Liver (tissue), 9 donors: ENCODE results near the gene TRIM65. TPM values are rescaled to one million over a fixed set of nuclear protein-coding genes. Genes with fewer than 3 reads are reported as not detected.
A peak's percentile ranks its signal among the peaks of the same experiment; 100 is the strongest.

Experiments used
- DNase-seq: peaks from one replicate; pipeline ENCODE4 v3.0.0-alpha.2; 2017; ENCODE audit warnings: low spot score
- H3K27ac ChIP-seq, 2 donors: one replicate each; pipeline ENCODE4 v1.7.0; 2013; ENCODE audit warnings: inconsistent platforms in 2 of 2, low read length in 2 of 2, control low read depth in 1 of 2, low read depth in 1 of 2, mild to moderate bottlenecking in 1 of 2
- H3K27me3 ChIP-seq, 4 donors: one replicate each; pipeline versions ENCODE4 v1.6.1 to v1.7.0; 2013; ENCODE audit warnings: low read length in 3 of 4, inconsistent platforms in 1 of 4, mild to moderate bottlenecking in 1 of 4, moderate library complexity in 1 of 4; ENCODE audit not compliant: control insufficient read depth in 4 of 4, insufficient read depth in 4 of 4
- H3K36me3 ChIP-seq, 4 donors: one replicate each; pipeline versions ENCODE4 v1.6.1 to v1.7.0; 2013; ENCODE audit warnings: low read length in 3 of 4, mild to moderate bottlenecking in 3 of 4, low read depth in 1 of 4, moderate library complexity in 1 of 4; ENCODE audit not compliant: control insufficient read depth in 4 of 4, insufficient read depth in 3 of 4
- H3K4me1 ChIP-seq, 4 donors: one replicate each; pipeline versions ENCODE4 v1.6.1 to v1.7.0; 2013; ENCODE audit warnings: low read length in 3 of 4, mild to moderate bottlenecking in 3 of 4, moderate library complexity in 1 of 4; ENCODE audit not compliant: control insufficient read depth in 4 of 4, insufficient read depth in 4 of 4
- H3K4me3 ChIP-seq, 3 donors: one replicate each; pipeline versions ENCODE4 v1.6.1 to v1.7.0; 2013; ENCODE audit warnings: low read length in 3 of 3, control low read depth in 1 of 3, low read depth in 1 of 3, mild to moderate bottlenecking in 1 of 3
- H3K9ac ChIP-seq, 2 donors: one replicate each; pipeline ENCODE4 v1.7.0; 2013; ENCODE audit warnings: low read length in 2 of 2, mild to moderate bottlenecking in 2 of 2, moderate library complexity in 2 of 2, control low read depth in 1 of 2, low read depth in 1 of 2
- H3K9me3 ChIP-seq, 4 donors: one replicate each; pipeline versions ENCODE4 v1.6.1 to v1.7.0; 2013; ENCODE audit warnings: low read length in 3 of 4; ENCODE audit not compliant: control insufficient read depth in 4 of 4
- EGR1 ChIP-seq, 2 donors: IDR thresholded peaks; 2 replicates each; pipeline ENCODE4 v1.6.1; 2016 to 2018; ENCODE audit warnings: antibody characterized with exemption in 2 of 2, low read depth in 2 of 2
- FOXA1 ChIP-seq: IDR thresholded peaks from 2 replicates; pipeline ENCODE4 v1.6.1; 2016; ENCODE audit warnings: antibody characterized with exemption
- FOXA2 ChIP-seq: IDR thresholded peaks from 2 replicates; pipeline ENCODE4 v1.6.1; 2016; ENCODE audit warnings: antibody characterized with exemption
- GABPA ChIP-seq, 2 donors: IDR thresholded peaks in 1 of 2; conservative IDR thresholded peaks in 1 of 2; 2 replicates each; pipeline ENCODE4 v1.6.1; 2016; ENCODE audit warnings: antibody characterized with exemption in 2 of 2, mild to moderate bottlenecking in 1 of 2, moderate library complexity in 1 of 2
- HNF4A ChIP-seq, 2 donors: conservative IDR thresholded peaks; 2 replicates each; pipeline ENCODE4 v1.6.1; 2016; ENCODE audit warnings: antibody characterized with exemption in 2 of 2, mild to moderate bottlenecking in 2 of 2
- HNF4G ChIP-seq: IDR thresholded peaks from 2 replicates; pipeline ENCODE4 v1.6.1; 2016; ENCODE audit warnings: antibody characterized with exemption
- JUND ChIP-seq, 2 donors: IDR thresholded peaks; 2 replicates each; pipeline ENCODE4 v1.6.1; 2016; ENCODE audit warnings: antibody characterized with exemption in 2 of 2
- NR2F2 ChIP-seq: IDR thresholded peaks from 2 replicates; pipeline ENCODE4 v1.6.1; 2016; ENCODE audit warnings: antibody characterized with exemption
- RAD21 ChIP-seq, 2 donors: IDR thresholded peaks; 2 replicates each; pipeline ENCODE4 v1.6.1; 2016; ENCODE audit warnings: antibody characterized with exemption in 2 of 2, mild to moderate bottlenecking in 2 of 2
- RXRA ChIP-seq, 2 donors: IDR thresholded peaks; 2 replicates each; pipeline ENCODE4 v1.6.1; 2017 to 2018; ENCODE audit warnings: antibody characterized with exemption in 2 of 2, mild to moderate bottlenecking in 1 of 2
- SP1 ChIP-seq: IDR thresholded peaks from 2 replicates; pipeline ENCODE4 v1.6.1; 2018; ENCODE audit warnings: antibody characterized with exemption, mild to moderate bottlenecking
- TAF1 ChIP-seq: conservative IDR thresholded peaks from 2 replicates; pipeline ENCODE4 v1.6.1; 2016; ENCODE audit warnings: antibody characterized with exemption, mild to moderate bottlenecking
- YY1 ChIP-seq: IDR thresholded peaks from 2 replicates; pipeline ENCODE4 v1.6.1; 2016; ENCODE audit warnings: antibody characterized with exemption, mild to moderate bottlenecking
- WGBS: extraction: QIAGEN DNeasy Blood & Tissue Kit; methylation state at CpG from one replicate; pipeline ENCODE4 v1.1.7; 2013; 5-methylcytosine and 5-hydroxymethylcytosine counted together
- polyA plus RNA-seq, 2 donors: library from polyadenylated mRNA; stranded (reverse) in 1 of 2; unstranded in 1 of 2; fragments of 200-250 nt in 1 of 2; fragments of >200 nt in 1 of 2; fragmentation: Nextera tagmentation in 1 of 2; extraction: Ambion mirVana in 1 of 2; gene quantifications; one replicate each; pipeline versions ENCODE4 v1.2.1 to v1.2.3, GENCODE V29; 2013 to 2015
- total RNA-seq, 2 donors: library from RNA; depleted of rRNA; stranded (reverse); fragments of >200 nt; gene quantifications; one replicate each; pipeline ENCODE4 v1.2.3, GENCODE V29; 2014
- TF ChIP-seq, protein P1 (sequence below): IDR thresholded peaks from 2 replicates; pipeline ENCODE4 v1.6.1; 2016; ENCODE audit warnings: antibody characterized with exemption, mild to moderate bottlenecking
- TF ChIP-seq, protein P2 (sequence below): IDR thresholded peaks from 2 replicates; pipeline ENCODE4 v1.6.1; 2016; ENCODE audit warnings: antibody characterized with exemption
- TF ChIP-seq, protein P3 (sequence below): IDR thresholded peaks from 2 replicates; pipeline ENCODE4 v1.6.1; 2016; ENCODE audit warnings: antibody characterized with exemption
- TF ChIP-seq, protein P4 (sequence below): IDR thresholded peaks from 2 replicates; pipeline ENCODE4 v1.6.1; 2016; ENCODE audit warnings: antibody characterized with exemption
- TF ChIP-seq, protein P5 (sequence below): fragments of 150-350 bp; IDR thresholded peaks from 2 replicates; pipeline ENCODE4 v1.5.1; 2017; ENCODE audit warnings: improper control_type of control experiment, low read depth, low read length; ENCODE audit not compliant: missing input control
- donor health status: healthy.
- donor health status: healthy.
- donor health status: healthy.
- donor health status: healthy.
- donor health status: healthy.

Gene TRIM65
- total and polyA plus RNA-seq, 4 donors = 1.5 to 8.6 (median 6.5) TPM

DNA sequence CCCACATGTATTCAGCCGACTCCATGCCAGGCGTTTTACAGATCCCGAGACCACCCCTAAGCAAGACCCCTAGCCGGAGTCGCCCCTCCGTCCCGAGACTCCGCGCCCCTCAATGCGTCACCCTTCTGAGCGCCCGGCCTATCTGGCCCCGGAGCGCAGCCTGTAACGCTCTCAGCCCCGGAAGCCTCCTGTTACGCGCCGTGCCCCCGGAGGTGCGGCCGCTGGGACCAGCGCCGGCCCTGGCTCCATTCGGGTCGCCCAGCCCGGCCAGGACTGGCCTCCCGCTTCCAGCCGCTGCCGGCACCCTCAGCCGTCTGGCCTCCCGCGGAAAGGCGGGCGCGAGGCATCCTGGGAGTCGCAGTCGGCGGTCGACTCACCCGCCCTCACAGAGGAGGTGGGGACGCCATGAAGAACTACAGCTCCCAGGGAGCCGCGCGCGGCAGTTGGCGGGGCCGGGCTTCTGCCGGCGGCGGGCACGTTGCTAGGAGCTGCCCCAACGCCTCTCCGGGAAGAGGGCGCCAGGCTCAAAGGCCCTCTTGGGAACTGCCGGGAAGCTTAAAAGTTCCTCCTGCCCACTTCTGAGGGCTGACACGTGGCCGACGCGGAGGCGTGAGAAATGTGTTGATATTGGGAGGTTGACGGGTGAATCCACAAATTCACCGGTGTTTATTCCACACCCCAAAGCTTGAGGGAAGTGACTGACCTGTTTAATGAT lies 44.1 kb upstream of the TRIM65 start, which contains the start of gene FBF1:
TSS of gene FBF1 (minus strand) at position 316 of the 715 bp plus-strand sequence. CDS start 2,893 bp downstream, outside the sequence.
- peak in 1 of 2 donors; percentile 26 for TF ChIP-seq JUND (IDR thresholded peaks at IDR 0.05)
- TF ChIP-seq, protein P1, sequence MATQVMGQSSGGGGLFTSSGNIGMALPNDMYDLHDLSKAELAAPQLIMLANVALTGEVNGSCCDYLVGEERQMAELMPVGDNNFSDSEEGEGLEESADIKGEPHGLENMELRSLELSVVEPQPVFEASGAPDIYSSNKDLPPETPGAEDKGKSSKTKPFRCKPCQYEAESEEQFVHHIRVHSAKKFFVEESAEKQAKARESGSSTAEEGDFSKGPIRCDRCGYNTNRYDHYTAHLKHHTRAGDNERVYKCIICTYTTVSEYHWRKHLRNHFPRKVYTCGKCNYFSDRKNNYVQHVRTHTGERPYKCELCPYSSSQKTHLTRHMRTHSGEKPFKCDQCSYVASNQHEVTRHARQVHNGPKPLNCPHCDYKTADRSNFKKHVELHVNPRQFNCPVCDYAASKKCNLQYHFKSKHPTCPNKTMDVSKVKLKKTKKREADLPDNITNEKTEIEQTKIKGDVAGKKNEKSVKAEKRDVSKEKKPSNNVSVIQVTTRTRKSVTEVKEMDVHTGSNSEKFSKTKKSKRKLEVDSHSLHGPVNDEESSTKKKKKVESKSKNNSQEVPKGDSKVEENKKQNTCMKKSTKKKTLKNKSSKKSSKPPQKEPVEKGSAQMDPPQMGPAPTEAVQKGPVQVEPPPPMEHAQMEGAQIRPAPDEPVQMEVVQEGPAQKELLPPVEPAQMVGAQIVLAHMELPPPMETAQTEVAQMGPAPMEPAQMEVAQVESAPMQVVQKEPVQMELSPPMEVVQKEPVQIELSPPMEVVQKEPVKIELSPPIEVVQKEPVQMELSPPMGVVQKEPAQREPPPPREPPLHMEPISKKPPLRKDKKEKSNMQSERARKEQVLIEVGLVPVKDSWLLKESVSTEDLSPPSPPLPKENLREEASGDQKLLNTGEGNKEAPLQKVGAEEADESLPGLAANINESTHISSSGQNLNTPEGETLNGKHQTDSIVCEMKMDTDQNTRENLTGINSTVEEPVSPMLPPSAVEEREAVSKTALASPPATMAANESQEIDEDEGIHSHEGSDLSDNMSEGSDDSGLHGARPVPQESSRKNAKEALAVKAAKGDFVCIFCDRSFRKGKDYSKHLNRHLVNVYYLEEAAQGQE = no peak
- peak; percentile 30 for TF ChIP-seq FOXA2
- TF ChIP-seq HNF4A (conservative IDR thresholded peaks at IDR 0.05) = peak; percentile 24 to 50
- TF ChIP-seq, protein P2, sequence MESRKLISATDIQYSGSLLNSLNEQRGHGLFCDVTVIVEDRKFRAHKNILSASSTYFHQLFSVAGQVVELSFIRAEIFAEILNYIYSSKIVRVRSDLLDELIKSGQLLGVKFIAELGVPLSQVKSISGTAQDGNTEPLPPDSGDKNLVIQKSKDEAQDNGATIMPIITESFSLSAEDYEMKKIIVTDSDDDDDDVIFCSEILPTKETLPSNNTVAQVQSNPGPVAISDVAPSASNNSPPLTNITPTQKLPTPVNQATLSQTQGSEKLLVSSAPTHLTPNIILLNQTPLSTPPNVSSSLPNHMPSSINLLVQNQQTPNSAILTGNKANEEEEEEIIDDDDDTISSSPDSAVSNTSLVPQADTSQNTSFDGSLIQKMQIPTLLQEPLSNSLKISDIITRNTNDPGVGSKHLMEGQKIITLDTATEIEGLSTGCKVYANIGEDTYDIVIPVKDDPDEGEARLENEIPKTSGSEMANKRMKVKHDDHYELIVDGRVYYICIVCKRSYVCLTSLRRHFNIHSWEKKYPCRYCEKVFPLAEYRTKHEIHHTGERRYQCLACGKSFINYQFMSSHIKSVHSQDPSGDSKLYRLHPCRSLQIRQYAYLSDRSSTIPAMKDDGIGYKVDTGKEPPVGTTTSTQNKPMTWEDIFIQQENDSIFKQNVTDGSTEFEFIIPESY = no peak
- TF ChIP-seq SP1 = peak; percentile 60
- TF ChIP-seq, protein P3, sequence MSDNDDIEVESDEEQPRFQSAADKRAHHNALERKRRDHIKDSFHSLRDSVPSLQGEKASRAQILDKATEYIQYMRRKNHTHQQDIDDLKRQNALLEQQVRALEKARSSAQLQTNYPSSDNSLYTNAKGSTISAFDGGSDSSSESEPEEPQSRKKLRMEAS = peak; percentile 93
- TF ChIP-seq, protein P4, sequence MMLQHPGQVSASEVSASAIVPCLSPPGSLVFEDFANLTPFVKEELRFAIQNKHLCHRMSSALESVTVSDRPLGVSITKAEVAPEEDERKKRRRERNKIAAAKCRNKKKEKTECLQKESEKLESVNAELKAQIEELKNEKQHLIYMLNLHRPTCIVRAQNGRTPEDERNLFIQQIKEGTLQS = peak; percentile 19
- peak in 1 of 2 donors; percentile 21 for TF ChIP-seq EGR1 (IDR thresholded peaks at IDR 0.05; ENCODE audit: low read depth in 2 of 2)
- TF ChIP-seq YY1 = peak; percentile 88
- no peak for TF ChIP-seq FOXA1
- TF ChIP-seq RAD21 (IDR thresholded peaks at IDR 0.05) = peak in 1 of 2 donors; percentile 59
- TF ChIP-seq TAF1 = no peak
- TF ChIP-seq GABPA (IDR thresholded peaks at IDR 0.05 in 1 of 2, conservative IDR thresholded peaks at IDR 0.05 in 1 of 2) = peak in 1 of 2 donors; percentile 66
- peak; percentile 38 for TF ChIP-seq HNF4G
- TF ChIP-seq NR2F2 = no peak
- TF ChIP-seq RXRA (IDR thresholded peaks at IDR 0.05) = peak; percentile 5 to 44
- TF ChIP-seq, protein P5, sequence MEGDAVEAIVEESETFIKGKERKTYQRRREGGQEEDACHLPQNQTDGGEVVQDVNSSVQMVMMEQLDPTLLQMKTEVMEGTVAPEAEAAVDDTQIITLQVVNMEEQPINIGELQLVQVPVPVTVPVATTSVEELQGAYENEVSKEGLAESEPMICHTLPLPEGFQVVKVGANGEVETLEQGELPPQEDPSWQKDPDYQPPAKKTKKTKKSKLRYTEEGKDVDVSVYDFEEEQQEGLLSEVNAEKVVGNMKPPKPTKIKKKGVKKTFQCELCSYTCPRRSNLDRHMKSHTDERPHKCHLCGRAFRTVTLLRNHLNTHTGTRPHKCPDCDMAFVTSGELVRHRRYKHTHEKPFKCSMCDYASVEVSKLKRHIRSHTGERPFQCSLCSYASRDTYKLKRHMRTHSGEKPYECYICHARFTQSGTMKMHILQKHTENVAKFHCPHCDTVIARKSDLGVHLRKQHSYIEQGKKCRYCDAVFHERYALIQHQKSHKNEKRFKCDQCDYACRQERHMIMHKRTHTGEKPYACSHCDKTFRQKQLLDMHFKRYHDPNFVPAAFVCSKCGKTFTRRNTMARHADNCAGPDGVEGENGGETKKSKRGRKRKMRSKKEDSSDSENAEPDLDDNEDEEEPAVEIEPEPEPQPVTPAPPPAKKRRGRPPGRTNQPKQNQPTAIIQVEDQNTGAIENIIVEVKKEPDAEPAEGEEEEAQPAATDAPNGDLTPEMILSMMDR = peak; percentile 6

More for the DNA sequence above, 44.1 kb upstream of the TRIM65 start, which contains the start of gene FBF1:
- Histone ChIP-seq H3K27ac (peak within 1 kb of the TSS; percentile 70 to 82), H3K27me3 (no peaks in the 10 kb centered on the region), H3K4me3 (peak within 1 kb of the TSS; percentile 57 to 70 (median 63)), H3K36me3 (peaks cover under 1 to 18% (median 12%) of the 10 kb centered on the region in 4 donors), H3K4me1 (peaks cover 0 to 17% (median 9%) of the 10 kb centered on the region in 4 donors), H3K9me3 (no peaks in the 10 kb centered on the region), H3K9ac (peak within 1 kb of the TSS in 1 of 2 donors; percentile 72)
- peak; percentile 92 for DNase-seq
- under 1% methylated on average over 63 of the region's 63 CpGs for WGBS
